HepG2 (cell line): ENCODE results near the gene GJB1. TPM values are rescaled to one million over a fixed set of nuclear protein-coding genes. Genes with fewer than 3 reads are reported as not detected.

ENCODE experiments used
- CBX5 ChIP-seq: sonication (generic); formaldehyde crosslinking; IDR thresholded peaks from 2 replicates; pipeline ENCODE4 v1.4.0; 2020; ENCODE audit warnings: missing genetic modification reagents, borderline replicate concordance
- DZIP1 ChIP-seq: sonication (generic); formaldehyde crosslinking; IDR thresholded peaks from 2 replicates; pipeline ENCODE4 v1.5.0; 2020; ENCODE audit warnings: mild to moderate bottlenecking, missing genetic modification reagents
- ESRRA ChIP-seq: sonication (generic); formaldehyde crosslinking; IDR thresholded peaks from 2 replicates; pipeline ENCODE4 v1.5.1; 2020; ENCODE audit warnings: mild to moderate bottlenecking, low read depth, missing genetic modification reagents
- HNRNPL ChIP-seq: fragments of 200-400 bp; formaldehyde crosslinking; IDR thresholded peaks from 2 replicates; pipeline ENCODE4 v1.6.1; 2017; ENCODE audit warnings: mild to moderate bottlenecking, low read depth, low read length
- MNT ChIP-seq: fragments of 450-650 bp; IDR thresholded peaks from 2 replicates; pipeline ENCODE4 v1.6.1; 2016
- NAIF1 ChIP-seq: sonication (generic); formaldehyde crosslinking; IDR thresholded peaks from 2 replicates; pipeline ENCODE4 v1.5.0; 2020; ENCODE audit warnings: mild to moderate bottlenecking, missing genetic modification reagents, borderline replicate concordance
- PAWR ChIP-seq: sonication (generic); formaldehyde crosslinking; IDR thresholded peaks from 2 replicates; pipeline ENCODE4 v1.4.0; 2020; ENCODE audit warnings: missing genetic modification reagents, mild to moderate bottlenecking, borderline replicate concordance
- REPIN1 ChIP-seq: sonication (generic); formaldehyde crosslinking; IDR thresholded peaks from 2 replicates; pipeline ENCODE4 v1.8.0; 2022; ENCODE audit warnings: missing genetic modification reagents, low read depth, mild to moderate bottlenecking, borderline replicate concordance
- SIX4 ChIP-seq: sonication (generic); formaldehyde crosslinking; IDR thresholded peaks from 2 replicates; pipeline ENCODE4 v1.4.0; 2020; ENCODE audit warnings: missing genetic modification reagents
- SMARCE1 ChIP-seq: fragments of 450-650 bp; IDR thresholded peaks from 2 replicates; pipeline ENCODE4 v1.6.1; 2017; ENCODE audit warnings: borderline replicate concordance
- SSRP1 ChIP-seq: IDR thresholded peaks from 2 replicates; pipeline ENCODE4 v1.6.1; 2016; ENCODE audit warnings: control low read depth
- ZBTB7B ChIP-seq: sonication (generic); formaldehyde crosslinking; IDR thresholded peaks from 2 replicates; pipeline ENCODE4 v1.4.0; 2020; ENCODE audit warnings: missing genetic modification reagents
- ZFP90 ChIP-seq: sonication (generic); formaldehyde crosslinking; IDR thresholded peaks from 2 replicates; pipeline ENCODE4 v1.8.0; 2022; ENCODE audit warnings: missing genetic modification reagents, mild to moderate bottlenecking, inconsistent platforms, borderline replicate concordance
- ZFP91 ChIP-seq: sonication (generic); formaldehyde crosslinking; IDR thresholded peaks from 2 replicates; pipeline ENCODE4 v1.9.0; 2022; ENCODE audit warnings: missing genetic modification reagents, mild to moderate bottlenecking, borderline replicate concordance
- ZKSCAN8 ChIP-seq: IDR thresholded peaks from 2 replicates; pipeline ENCODE4 v1.6.1; 2016; ENCODE audit warnings: borderline replicate concordance, missing genetic modification reagents, missing compliant biosample characterization
- ZNF33B ChIP-seq: sonication (generic); formaldehyde crosslinking; IDR thresholded peaks from 2 replicates; pipeline ENCODE4 v1.5.1; 2020; ENCODE audit warnings: mild to moderate bottlenecking, missing genetic modification reagents
- ZNF646 ChIP-seq: sonication (generic); formaldehyde crosslinking; IDR thresholded peaks from 2 replicates; pipeline ENCODE4 v1.9.0; 2021; ENCODE audit warnings: mild to moderate bottlenecking, missing genetic modification reagents
- polyA plus RNA-seq, 8 experiments: library from polyadenylated mRNA; depleted of rRNA in 3 of 8; stranded (reverse) in 7 of 8; unstranded in 1 of 8; fragments of >200 nt; fragmentation: Illumina TruSeq in 4 of 8; extraction: Trizol in 4 of 8; gene quantifications; 2 replicates each; pipeline versions ENCODE4 v1.2.1 to v1.2.3, GENCODE V29; 2011 to 2016; ENCODE audit warnings: low read depth in 4 of 8, missing spikeins in 1 of 8, mixed read lengths in 1 of 8; ENCODE audit not compliant: insufficient read depth in 1 of 8
- total RNA-seq, 5 experiments: library from RNA; depleted of rRNA; stranded (reverse); fragments of >200 nt; fragmentation: Illumina TruSeq; extraction: Trizol; gene quantifications; 2 replicates each; pipeline ENCODE4 v1.2.3, GENCODE V29; 2016; ENCODE audit warnings: low read depth in 1 of 5

The GJB1 gene
- total and polyA plus RNA-seq, 2 of the 13 experiments (the other 11 are each of a cell fraction or from before 2014, with no cell fraction given) = 111 to 161 TPM

- no peak for TF ChIP-seq ZNF646
- TF ChIP-seq MNT = no peak
- TF ChIP-seq CBX5 (CRISPR knock-in tag) = no peak
- TF ChIP-seq ZFP90 (CRISPR knock-in tag) = no peak
- no peak for TF ChIP-seq ESRRA (CRISPR knock-in tag)
- TF ChIP-seq REPIN1 = peak; percentile 77; the same call in 1 of the 2 replicates
- no peak for TF ChIP-seq SMARCE1
- peak; percentile 1; the same call in 1 of the 2 replicates for TF ChIP-seq SIX4 (CRISPR knock-in tag)
- peak; percentile 87 for TF ChIP-seq HNRNPL
- peak; percentile 54; the same call in 1 of the 2 replicates for TF ChIP-seq PAWR (CRISPR knock-in tag)
- TF ChIP-seq SSRP1 (CRISPR knock-in tag) = no peak
- TF ChIP-seq ZNF33B (CRISPR knock-in tag) = no peak
- peak; percentile 75; the same call in 1 of the 2 replicates for TF ChIP-seq ZFP91 (CRISPR knock-in tag)
- TF ChIP-seq NAIF1 = peak; percentile 33; the same call in 1 of the 2 replicates
- TF ChIP-seq ZKSCAN8 (CRISPR knock-in tag) = no peak
- no peak for TF ChIP-seq DZIP1
- TF ChIP-seq ZBTB7B (CRISPR knock-in tag) = no peak
Measured at GRCh38 chrX:71214604-71215337, 8.3 kb upstream of the GJB1 start (continued).
